ENCODE data around the gene TRHDE.

DNA sequence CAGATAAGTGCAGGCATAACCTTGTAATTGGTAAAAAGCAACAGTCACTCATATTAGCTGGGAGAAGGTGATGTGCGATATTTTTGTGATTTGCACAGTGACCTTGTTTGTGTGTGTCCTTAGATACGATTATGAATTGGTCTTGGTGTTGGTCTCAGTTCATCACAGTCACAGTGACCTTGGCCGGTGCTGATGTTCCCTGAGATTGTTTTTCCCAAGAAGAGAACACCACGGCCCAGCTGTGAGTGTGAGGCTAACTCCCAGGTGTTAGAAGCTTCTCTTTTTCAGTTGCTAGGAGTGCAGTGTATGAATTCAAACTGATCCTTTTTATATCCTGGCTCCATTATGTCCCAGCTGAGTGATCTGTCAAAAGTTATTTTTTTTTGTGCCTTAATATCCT lies 46.2 kb downstream of the TRHDE start:
- TF ChIP-seq POLR2A (IDR thresholded peaks at IDR 0.05; ENCODE audit: low read depth, low read length): no peak
- no peak for TF ChIP-seq POLR2AphosphoS5 (IDR thresholded peaks at IDR 0.05; ENCODE audit: low read depth, low read length)
